T-helper 2 cell treated with Interferon-gamma antibody and Interleukin-4, amounts not matched to agents 5 μg/mL and 100 μg/mL, for 36 hours (primary cell): ENCODE data around the gene PDGFD.

Experiments used
- DNase-seq: peaks from one replicate; pipeline ENCODE4 v3.0.0; 2021; ENCODE audit warnings: low spot score
- H3K27ac Mint-ChIP-seq: one replicate; pipeline ENCODE4 v1.8.0; 2021; ENCODE audit warnings: mild to moderate bottlenecking, mixed read lengths
- H3K27me3 Mint-ChIP-seq: one replicate; pipeline ENCODE4 v1.8.0; 2021; ENCODE audit warnings: low read depth, mixed read lengths
- H3K36me3 Mint-ChIP-seq: one replicate; pipeline ENCODE4 v1.8.0; 2021; ENCODE audit warnings: low read depth, mixed read lengths
- H3K4me1 Mint-ChIP-seq: one replicate; pipeline ENCODE4 v1.8.0; 2021; ENCODE audit warnings: low read depth, mixed read lengths
- H3K4me3 Mint-ChIP-seq: one replicate; pipeline ENCODE4 v1.8.0; 2022; ENCODE audit warnings: mild to moderate bottlenecking, moderate library complexity, mixed read lengths
- H3K9me3 Mint-ChIP-seq: one replicate; pipeline ENCODE4 v1.8.0; 2021; ENCODE audit warnings: mixed read lengths

The PDGFD gene

DNA sequence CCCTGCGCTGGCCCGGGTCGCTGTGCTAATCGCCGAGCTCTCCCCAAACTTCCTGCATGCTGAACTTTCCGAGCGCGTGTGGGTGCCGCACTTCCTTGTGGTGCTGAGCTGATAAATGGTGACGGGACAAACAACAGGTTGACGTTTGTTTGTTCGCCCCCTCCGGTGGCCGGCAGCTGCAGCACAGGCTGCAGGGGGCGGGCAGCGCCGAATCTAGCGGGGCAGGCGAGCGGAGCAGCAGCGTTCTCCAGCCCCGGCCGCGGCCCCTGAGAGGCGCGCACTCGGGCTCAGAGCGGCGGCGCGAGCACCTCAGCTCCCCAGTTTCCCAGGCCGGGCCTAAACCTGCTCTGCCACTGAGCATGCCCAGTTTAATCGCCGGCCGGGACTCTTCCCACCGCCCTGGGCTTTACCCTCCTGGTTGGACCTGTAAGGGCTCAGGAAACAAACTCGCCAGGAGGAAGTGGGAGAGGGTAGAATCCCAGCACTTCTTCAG, at the start of gene PDGFD:
Gene PDGFD, minus strand, starts transcription at position 120 of the 493 bp plus-strand sequence.
- Mint-ChIP-seq H3K9me3 (no peaks in the 10 kb centered on the region), H3K27me3 (peaks cover 27% of the 10 kb centered on the region), H3K4me3 (peak within 1 kb of the TSS; percentile 54), H3K4me1 (peaks cover 4% of the 10 kb centered on the region), H3K36me3 (no peaks in the 10 kb centered on the region), H3K27ac (no peak within 1 kb of the TSS)
- DNase-seq, result no peak

DNA sequence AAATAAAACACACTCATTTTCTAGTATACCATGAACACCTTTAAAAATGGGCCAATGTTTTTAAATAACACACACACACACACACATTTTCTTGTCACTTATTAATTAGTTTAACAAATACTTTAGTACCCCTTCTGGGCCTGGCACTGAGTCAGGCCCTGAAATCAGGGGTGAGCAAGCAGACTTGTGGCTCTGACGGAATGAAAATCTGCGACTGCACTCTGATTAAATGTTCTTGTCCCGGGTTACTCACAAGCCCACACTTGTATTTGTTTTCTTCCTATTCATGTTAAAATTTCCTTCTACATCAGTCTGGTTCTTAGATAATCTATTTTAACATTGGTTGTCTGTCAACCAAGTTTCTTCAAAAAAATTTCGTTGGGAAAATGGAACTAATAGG, 43.0 kb upstream of the PDGFD start:
- H3K27me3 Mint-ChIP-seq, result no peaks in the 10 kb centered on the region
- no peak overlapping the region for H3K27ac Mint-ChIP-seq
- H3K4me1 Mint-ChIP-seq, result no peaks in the 10 kb centered on the region
- DNase-seq, result no peak
- no peaks in the 10 kb centered on the region for H3K36me3 Mint-ChIP-seq
- no peak overlapping the region for H3K4me3 Mint-ChIP-seq
- H3K9me3 Mint-ChIP-seq, result no peaks in the 10 kb centered on the region

DNA sequence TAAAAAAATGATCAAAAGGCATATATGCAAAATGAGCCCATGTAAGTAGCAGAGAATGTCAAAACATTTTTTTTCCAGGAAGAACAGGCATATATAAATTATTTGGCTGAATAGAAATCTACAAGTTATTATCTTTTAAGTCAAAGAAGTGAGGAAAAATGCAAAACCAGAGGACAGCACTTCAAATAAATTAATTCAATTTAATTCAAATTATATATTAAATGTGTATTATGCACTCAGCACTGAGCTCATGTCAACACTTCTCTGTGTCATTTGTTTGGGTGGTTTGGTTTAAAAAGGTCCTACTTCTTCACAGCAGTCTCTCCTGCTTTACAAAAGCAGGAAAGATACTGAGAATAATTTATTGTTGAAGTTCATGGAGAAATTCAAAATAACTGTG, 41.9 kb upstream of the PDGFD start:
- DNase-seq, result no peak
- H3K27ac Mint-ChIP-seq, result no peak overlapping the region
- no peaks in the 10 kb centered on the region for H3K27me3 Mint-ChIP-seq
- H3K4me1 Mint-ChIP-seq, result no peaks in the 10 kb centered on the region
- no peaks in the 10 kb centered on the region for H3K9me3 Mint-ChIP-seq
- H3K4me3 Mint-ChIP-seq, result no peak overlapping the region
- no peaks in the 10 kb centered on the region for H3K36me3 Mint-ChIP-seq

DNA sequence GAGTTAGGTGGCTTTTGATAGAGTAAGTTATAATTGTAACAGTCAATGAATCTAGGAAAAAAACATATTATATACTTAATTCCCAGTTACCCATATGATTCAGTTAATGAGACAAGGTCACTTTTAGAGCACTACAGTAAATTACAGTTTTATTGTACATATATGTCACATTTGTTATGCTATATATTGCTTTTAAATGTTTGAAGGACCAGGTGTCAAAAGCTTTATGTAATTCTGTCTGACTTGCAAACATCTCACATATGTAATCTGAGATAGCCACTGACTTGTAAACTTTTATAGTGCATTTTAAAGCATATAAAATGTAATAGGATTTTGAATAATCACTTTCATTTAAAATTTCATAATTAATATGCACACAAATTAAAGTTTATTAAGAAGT, 36.7 kb upstream of the PDGFD start:
- Mint-ChIP-seq H3K4me3 (no peak overlapping the region), H3K27me3 (no peaks in the 10 kb centered on the region), H3K4me1 (no peaks in the 10 kb centered on the region), H3K9me3 (no peaks in the 10 kb centered on the region), H3K27ac (no peak overlapping the region), H3K36me3 (no peaks in the 10 kb centered on the region)
- no peak for DNase-seq

DNA sequence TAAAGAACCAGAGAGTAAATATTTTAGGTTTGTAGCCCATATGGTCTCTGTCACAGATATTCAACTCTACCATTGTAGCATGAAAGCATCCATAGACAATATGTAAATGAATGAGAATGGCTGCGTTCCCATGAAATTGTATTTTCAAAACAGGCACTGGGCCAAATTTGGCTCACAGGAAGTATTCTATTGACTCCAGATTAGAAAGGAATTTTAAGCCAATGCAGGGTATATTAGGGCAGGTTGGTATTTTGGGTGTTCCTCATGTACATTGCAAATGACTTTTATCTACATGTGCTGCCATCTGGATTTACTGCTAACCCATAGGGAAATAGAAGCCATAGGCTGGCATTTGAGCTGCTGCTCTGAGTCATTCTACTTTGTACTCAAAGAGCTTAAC, 35.1 kb upstream of the PDGFD start:
- Mint-ChIP-seq H3K9me3 (no peaks in the 10 kb centered on the region), H3K36me3 (no peaks in the 10 kb centered on the region), H3K4me1 (no peaks in the 10 kb centered on the region), H3K27me3 (no peaks in the 10 kb centered on the region), H3K27ac (no peak overlapping the region), H3K4me3 (no peak overlapping the region)
- DNase-seq, result no peak

DNA sequence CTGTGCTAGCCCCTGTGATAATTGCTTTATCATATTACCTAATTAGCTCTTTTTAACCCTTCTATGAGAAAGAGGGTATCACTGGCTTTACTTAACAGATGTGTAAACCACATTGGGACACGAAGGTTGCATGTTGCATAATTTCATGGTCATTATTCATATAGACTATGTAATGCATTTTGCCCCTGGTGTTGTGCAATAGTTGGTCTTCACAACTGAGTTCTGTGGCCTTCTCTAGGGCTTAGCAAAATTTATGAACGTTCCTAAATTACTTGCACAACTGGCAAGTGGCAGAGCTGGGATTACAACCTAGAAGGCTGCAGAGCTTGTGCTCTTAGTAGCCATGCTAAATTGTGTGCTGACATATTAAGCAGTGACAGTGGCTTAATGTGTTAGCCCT, 34.6 kb upstream of the PDGFD start:
- no peaks in the 10 kb centered on the region for H3K4me1 Mint-ChIP-seq
- DNase-seq, result no peak
- H3K9me3 Mint-ChIP-seq, result no peaks in the 10 kb centered on the region
- no peaks in the 10 kb centered on the region for H3K27me3 Mint-ChIP-seq
- no peak overlapping the region for H3K4me3 Mint-ChIP-seq
- H3K36me3 Mint-ChIP-seq, result no peaks in the 10 kb centered on the region
- H3K27ac Mint-ChIP-seq, result no peak overlapping the region

DNA sequence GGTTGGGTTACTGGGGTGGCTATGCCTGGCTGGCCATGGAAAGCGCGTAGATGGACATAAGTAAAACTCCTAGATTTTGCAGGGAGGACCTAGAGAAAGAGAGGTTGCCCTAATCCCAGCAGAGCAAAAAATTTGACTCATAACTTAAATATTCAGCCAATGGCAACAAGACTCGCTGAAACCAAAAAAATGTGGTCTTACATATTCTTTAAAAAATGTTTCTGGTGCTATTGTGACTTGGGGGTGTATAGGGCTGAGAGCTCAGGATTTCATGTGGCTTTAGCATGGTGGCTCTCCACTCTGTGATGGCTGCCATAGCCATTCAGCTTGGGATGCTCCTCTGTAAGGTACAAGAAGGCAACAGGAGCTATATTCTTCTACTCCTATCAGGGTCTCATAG, 27.2 kb upstream of the PDGFD start:
- no peak overlapping the region for H3K27ac Mint-ChIP-seq
- no peaks in the 10 kb centered on the region for H3K9me3 Mint-ChIP-seq
- DNase-seq, result no peak
- H3K4me3 Mint-ChIP-seq, result no peak overlapping the region
- no peaks in the 10 kb centered on the region for H3K36me3 Mint-ChIP-seq
- H3K4me1 Mint-ChIP-seq, result no peaks in the 10 kb centered on the region
- H3K27me3 Mint-ChIP-seq, result no peaks in the 10 kb centered on the region

DNA sequence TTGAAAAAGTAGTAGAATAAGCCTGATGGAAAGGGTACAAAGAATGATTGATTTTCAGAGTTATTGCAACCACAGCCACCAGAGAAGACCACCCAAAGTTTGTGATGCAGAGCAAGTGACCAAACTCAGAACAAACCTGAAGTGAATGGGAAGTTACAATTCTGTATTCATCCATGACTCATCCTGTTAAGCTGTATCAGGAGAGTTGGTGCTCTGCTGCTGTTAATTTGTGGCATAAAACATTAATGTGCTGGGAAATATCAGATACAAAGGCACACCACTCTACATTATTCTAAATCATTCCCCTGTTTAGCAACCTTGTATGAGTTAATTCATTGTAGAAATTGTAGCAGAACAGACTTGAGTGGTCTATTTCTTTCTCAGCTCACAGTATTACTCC, 19.6 kb upstream of the PDGFD start:
- Mint-ChIP-seq H3K4me3 (no peak overlapping the region), H3K36me3 (no peaks in the 10 kb centered on the region), H3K27me3 (no peaks in the 10 kb centered on the region), H3K27ac (no peak overlapping the region), H3K4me1 (no peaks in the 10 kb centered on the region), H3K9me3 (no peaks in the 10 kb centered on the region)
- no peak for DNase-seq

DNA sequence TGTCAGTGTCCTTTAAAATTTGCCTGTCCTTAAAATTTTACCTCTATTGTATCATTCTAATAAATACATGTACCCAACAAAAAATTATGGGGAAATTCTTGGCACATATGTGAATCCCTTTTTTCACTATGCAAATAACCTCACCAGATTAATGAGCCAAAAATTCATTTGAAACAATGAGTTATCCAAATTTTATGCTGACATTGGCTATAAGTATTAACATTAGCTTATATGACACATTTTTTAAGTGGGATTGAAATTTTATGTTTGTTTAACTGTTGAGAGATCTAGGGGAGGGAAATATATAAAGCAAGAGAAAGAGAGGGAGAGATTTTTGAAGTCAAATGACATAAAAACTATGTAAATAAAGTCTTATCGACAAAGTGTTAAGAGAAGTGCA, 11.8 kb upstream of the PDGFD start:
- Mint-ChIP-seq H3K4me3 (no peak overlapping the region), H3K27ac (no peak overlapping the region), H3K4me1 (no peaks in the 10 kb centered on the region), H3K9me3 (no peaks in the 10 kb centered on the region), H3K27me3 (no peaks in the 10 kb centered on the region), H3K36me3 (no peaks in the 10 kb centered on the region)
- no peak for DNase-seq

DNA sequence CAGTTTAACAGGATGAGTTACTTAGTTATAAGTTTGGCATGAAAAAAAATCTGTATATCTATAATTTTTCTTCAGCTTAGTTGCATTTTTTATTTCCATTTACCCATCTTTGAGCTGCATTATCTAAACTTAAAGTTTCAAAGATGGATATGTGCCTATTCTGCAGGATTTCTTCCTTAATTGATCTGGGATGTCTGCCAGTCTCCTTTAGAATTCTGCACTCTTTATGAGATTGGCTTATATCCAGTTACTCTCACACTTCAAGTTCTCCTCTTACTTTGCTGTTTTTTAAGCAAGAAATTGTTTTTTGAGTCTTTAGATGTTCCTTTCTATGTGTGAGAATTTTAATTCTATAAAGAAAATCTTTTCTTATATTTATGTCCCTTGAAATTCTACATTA, 5.1 kb upstream of the PDGFD start:
- no peak overlapping the region for H3K4me3 Mint-ChIP-seq
- H3K27ac Mint-ChIP-seq, result no peak overlapping the region
- no peaks in the 10 kb centered on the region for H3K9me3 Mint-ChIP-seq
- no peaks in the 10 kb centered on the region for H3K4me1 Mint-ChIP-seq
- H3K27me3 Mint-ChIP-seq, result peaks cover 13% of the 10 kb centered on the region
- H3K36me3 Mint-ChIP-seq, result no peaks in the 10 kb centered on the region
- no peak for DNase-seq

DNA sequence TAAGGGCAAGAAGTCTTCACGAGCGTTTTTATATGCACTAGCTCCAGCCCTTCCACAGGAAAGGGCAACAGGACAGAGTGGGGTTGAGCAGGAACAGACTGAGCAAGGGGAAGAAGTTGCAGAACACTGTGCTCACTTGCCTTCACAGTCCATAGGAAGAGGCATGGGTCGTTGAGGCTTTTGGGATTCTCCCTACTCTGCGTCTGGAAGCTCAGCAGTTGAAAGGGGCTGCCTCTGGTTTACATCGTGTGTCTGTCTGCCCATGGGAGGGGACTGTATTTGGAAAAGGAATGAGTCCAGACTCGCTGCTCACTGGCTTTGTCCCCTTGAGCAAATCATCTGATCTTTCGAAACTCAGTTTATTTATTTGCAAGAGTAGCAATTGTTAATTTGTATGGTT, 1.1 kb upstream of the PDGFD start:
- Mint-ChIP-seq H3K27me3 (peaks cover 28% of the 10 kb centered on the region), H3K9me3 (no peaks in the 10 kb centered on the region), H3K4me1 (peaks cover 4% of the 10 kb centered on the region), H3K4me3 (no peak overlapping the region), H3K36me3 (no peaks in the 10 kb centered on the region), H3K27ac (no peak overlapping the region)
- no peak for DNase-seq

DNA sequence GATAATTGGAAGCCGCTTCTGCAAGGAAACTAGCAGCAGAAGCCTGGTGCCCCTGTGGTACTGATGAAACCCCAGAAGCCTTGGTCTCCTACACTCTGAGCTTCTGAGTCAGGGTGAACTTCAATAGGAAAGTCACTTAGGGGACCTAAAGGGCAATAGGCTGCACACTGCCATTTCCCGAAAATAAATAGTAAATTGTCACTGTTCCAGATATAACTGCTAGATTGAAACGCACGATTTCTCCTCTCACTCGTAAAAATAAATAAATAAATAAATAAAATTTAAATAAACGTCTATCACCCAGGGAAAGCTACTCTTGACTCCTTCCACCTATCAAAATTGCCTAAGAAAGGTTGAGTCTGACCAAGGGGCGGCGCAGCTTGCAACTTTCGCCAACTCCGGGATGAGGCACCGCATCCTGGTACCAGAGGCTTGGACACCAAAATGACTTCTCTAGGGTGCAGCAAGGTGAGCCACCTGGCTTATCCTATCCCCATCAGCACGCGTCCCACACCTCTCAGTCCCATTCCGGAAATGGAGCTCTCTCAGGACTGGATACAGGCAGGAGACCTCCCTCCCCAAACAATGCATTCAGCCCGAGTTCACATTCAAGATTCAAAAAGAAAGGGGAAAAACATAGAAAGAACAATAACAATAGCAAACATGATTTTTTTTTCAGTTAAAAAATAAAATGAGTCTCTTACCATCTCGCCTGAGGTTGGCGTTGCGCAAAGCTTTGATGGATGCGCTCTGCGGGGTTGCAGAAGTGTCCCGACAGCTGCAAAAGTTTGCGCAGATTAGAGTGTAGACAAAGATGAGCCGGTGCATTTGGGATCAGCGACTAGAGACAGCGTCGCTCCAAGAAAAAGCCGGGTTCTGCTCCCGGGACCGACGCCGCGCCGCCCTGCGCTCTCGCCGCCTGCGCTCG, 583 bp downstream of the PDGFD start:
- H3K36me3 Mint-ChIP-seq, result no peaks in the 10 kb centered on the region
- H3K27ac Mint-ChIP-seq, result no peak overlapping the region
- H3K9me3 Mint-ChIP-seq, result no peaks in the 10 kb centered on the region
- peaks cover 4% of the 10 kb centered on the region for H3K4me1 Mint-ChIP-seq
- H3K4me3 Mint-ChIP-seq, result peak overlapping the region; percentile 54
- H3K27me3 Mint-ChIP-seq, result peaks cover 27% of the 10 kb centered on the region
- DNase-seq, result no peak

DNA sequence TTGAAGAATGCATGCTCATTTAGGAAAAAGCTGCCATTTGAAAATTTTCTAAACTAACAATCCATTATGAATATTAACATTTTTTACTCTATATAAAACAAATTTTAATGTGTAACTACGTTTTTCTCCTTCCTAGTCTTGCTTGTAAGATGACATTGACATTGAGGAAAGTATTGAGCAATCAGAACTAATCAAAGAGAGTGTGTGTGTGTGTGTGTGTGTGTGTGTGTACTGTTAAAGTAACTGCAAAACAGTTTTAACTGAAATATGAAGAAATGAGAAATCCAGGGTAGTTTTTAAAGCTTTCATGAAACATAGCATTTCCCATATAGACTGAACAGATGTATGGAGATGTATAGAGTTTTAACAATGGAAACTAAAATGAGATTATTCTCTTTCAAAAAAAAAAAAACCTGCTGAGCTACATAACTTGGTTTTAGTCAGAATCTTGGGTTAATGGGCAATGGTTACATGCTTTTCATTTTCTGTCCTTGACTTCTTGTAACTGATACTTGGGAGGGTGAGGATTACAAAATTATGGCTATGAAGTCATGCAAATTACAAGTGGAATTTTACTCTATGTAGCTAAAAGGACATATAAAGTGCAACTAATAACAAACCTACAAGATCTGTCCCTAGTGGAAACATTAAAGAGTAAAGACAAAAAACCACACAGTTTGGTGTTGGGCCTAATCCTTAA, 2.0 kb downstream of the PDGFD start:
- no peaks in the 10 kb centered on the region for H3K36me3 Mint-ChIP-seq
- H3K4me3 Mint-ChIP-seq, result no peak overlapping the region
- peaks cover 27% of the 10 kb centered on the region for H3K27me3 Mint-ChIP-seq
- peaks cover 4% of the 10 kb centered on the region for H3K4me1 Mint-ChIP-seq
- no peak for DNase-seq
- H3K27ac Mint-ChIP-seq, result no peak overlapping the region
- no peaks in the 10 kb centered on the region for H3K9me3 Mint-ChIP-seq

DNA sequence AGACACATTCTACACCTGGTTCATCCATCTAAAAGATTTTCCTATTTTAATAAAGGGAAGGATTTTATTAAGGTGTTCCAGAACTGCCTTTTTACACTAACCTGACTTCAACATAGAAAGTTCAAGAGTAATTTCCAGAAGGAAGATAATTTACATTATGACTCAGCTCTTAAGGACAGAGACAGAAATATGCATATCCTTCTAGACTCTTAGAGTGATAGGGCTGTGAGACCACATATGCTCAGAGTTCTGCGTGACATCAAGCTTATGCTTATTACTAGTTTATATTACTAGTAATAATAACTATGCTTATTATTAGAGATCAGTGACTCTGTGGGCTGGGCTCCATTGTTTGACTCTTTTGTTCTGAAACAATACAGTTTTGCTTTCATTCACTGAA, 4.6 kb downstream of the PDGFD start:
- H3K36me3 Mint-ChIP-seq, result no peaks in the 10 kb centered on the region
- no peak for DNase-seq
- H3K4me1 Mint-ChIP-seq, result peaks cover 4% of the 10 kb centered on the region
- H3K27me3 Mint-ChIP-seq, result peaks cover 16% of the 10 kb centered on the region
- no peaks in the 10 kb centered on the region for H3K9me3 Mint-ChIP-seq
- H3K4me3 Mint-ChIP-seq, result no peak overlapping the region
- H3K27ac Mint-ChIP-seq, result no peak overlapping the region
